DMS153 (cell line): ENCODE measurements around the gene FBXL3.
"Not testable (repeated sequence)": the region's sequence is repeated elsewhere in the genome, so short reads cannot be mapped to it uniquely, and the experiment has no call there.

Experiments
- DNase-seq: peaks from one replicate; lab custom pipeline; 2025; lab: John Stamatoyannopoulos, UW

Gene FBXL3

DNA sequence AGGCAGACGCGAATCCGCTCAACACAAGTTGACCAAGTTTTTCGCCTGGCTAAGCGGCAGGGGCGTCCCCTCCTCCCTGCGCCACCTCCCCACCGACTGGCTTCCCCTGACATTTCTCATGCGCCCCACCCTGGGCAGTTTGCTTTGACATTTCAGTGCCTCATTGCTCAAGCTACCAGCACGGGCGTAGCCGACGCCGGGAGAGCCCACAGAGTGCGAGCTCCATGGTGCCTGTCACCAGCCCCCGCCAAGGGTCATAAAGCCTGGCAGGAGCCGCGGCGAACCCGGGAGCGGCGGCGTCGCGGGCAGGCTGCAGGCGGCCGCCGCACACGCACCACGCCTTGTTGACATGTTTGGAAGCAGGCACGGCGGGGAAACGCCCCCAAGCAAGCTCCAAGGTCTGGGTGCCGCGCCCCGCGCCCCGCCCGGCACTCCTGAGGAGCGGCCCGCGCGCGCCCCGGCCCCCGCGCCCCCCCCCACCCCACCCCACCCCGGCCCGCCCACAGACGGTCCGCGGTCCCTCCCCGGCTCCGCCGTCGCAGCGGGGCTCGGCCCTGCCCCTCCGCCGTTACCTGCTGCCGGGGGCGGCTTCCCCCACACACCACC, 601 bp downstream of the FBXL3 start:
- DNase-seq: peak; percentile 43

GRCh38 chr13:77022341-77022740, 4.6 kb downstream of the FBXL3 start:
- no peak for DNase-seq

- no peak for DNase-seq
Observed at GRCh38 chr13:77019756-77020155, 7.2 kb downstream of the FBXL3 start.

DNA sequence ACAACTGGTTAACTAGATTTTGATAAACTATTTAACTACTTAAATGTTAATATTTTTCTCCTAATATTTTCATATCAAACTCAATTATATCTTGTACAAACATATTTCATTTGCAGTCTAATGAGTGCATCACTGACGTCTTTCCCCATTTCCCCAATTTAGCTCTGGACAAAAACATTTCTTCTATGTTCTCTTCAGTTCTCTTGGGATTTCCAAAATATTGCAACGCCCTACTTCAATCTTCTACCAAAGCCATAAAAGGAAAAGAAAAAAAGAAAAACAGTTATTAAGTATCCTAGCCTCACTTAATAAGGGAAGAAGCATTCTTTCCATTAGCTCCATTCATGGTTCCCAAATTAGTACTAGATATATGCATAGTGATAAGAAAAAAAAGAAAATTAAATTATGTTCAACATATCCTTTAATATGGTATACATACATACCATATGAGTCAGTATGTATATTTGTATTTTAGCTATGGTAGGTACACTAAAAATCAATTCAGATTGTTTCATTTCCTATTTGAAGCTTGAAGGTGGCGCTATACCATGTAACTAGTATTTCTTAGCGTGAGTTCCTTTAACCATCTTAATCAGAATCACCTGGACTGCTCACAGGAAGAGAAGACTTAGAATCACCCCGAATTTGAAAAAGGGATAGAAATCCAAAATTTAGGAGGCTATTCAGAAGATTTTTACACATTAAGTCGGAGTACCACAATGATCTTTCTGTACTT, 9.9 kb downstream of the FBXL3 start:
- DNase-seq: no peak

- DNase-seq: no peak
Observed at GRCh38 chr13:77016251-77016812, 10.6 kb downstream of the FBXL3 start.

- DNase-seq: no peak
Observed at GRCh38 chr13:77014906-77015685, 11.9 kb downstream of the FBXL3 start.

- DNase-seq: no peak
Observed at GRCh38 chr13:77013853-77014542, 13.0 kb downstream of the FBXL3 start.

DNA sequence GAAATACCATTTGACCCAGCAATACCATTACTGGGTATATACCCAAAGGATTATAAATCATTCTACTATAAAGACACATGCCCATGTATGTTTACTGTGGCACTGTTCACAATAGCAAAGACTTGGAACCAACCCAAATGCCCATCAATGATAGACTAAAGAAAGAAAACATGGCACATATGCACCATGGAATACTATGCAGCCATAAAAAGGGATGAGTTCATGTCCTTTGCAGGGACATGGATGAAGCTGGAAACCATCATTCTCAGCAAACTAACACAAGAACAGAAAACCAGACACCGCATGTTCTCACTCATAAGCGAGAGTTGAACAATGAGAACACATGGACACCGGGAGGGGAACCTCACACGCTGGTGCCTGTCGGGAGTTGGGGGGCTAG, 17.2 kb downstream of the FBXL3 start:
- DNase-seq: not testable (repeated sequence)

- no peak for DNase-seq
Observed at GRCh38 chr13:77009011-77009410, 17.9 kb downstream of the FBXL3 start.

DNA sequence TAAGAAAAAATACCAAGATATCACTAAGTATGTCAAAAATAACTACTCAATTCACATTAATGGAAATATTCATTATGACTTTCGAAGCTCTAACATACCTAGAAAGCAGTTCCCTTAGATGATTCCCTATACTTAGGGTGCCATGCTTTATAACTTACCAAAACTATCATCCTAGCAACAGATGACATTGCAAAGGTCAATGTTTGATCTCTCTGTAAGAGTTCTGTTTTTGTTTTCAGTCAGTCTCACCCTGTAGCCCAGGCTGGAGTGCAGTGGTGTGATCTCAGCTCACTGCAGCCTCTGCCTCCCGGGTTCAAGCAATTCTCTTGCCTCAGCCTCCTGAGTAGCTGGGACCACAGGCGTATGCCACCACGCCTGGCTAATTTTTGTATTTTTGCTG, 18.6 kb downstream of the FBXL3 start:
- DNase-seq: not testable (repeated sequence)

DNA sequence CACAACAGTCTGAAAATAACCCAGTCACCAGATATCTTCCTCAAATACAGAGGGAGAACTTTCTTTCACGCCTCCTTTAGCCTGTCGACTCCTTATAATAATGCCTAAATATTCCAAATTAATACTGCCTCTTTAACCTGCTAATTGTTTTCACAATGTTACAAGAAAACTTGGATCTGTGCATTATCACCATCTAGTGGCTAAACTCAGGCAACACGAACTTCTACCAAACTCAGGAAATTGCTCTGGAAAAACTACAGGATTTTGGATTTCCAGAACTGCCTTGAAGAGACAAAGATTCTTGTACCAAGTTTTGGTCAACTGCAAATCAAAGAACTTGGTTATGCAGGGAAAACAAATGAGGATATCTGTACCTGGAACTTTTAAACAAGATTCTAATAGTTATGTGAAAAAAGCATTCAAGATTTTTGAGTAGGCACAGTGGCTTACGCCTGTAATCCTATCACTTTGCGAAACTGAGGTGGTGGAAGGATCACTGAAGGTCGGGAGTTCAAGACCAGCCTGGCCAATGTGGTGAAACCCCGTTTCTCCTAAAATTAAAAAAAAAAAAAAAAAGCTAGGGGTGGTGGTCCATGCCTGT, 24.3 kb downstream of the FBXL3 start:
- DNase-seq: no peak

DNA sequence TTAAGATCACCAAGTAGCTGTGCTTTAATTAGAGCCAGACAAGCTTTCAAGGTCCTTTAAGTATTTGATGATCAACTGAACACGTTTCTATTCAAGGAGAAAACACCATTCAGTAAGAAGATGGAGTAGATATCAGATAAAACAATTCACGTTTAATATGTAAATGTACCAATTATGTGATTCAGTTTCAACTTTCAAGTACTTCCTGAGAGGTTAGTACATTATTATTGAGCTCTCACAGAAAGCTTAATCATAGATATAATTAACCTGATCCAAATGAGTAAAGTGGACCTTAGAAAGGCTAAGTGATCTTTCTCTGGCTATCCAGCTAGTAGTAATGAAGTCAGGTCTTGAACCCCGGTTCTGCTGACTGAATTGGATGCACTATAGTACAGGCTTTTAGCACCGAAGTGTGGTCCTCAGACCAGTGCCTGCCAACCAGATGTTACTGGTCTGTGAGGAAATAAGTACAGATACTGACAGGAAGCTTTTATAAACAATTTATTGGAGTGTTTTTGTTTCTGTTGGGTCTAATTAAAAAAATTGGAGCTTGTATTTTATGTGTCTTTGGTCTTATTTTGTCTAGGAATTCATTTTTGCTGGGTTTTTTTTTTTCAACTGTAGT, 24.9 kb downstream of the FBXL3 start:
- DNase-seq: no peak

DNA sequence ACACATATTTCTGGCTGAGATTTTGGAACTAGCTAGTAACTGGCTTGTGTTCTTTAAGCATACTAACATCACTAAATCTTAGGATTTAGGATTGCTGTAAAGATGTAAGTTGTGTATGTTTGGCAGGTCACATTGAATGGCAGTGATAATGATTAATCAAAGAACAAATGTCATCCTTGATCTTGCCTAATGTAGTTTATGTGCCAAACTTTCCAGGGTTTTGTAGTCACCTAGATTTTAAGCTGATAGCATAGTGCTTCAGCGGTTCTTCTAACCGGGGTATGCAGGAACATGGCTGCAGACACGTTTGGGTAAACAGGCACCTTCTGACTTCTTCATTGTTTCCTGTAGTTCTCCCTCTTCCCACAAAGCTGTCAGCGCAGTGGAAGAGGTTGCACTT, 25.4 kb downstream of the FBXL3 start:
- no peak for DNase-seq

GRCh38 chr13:77000475-77000874, 26.5 kb downstream of the FBXL3 start:
- no peak for DNase-seq

DNA sequence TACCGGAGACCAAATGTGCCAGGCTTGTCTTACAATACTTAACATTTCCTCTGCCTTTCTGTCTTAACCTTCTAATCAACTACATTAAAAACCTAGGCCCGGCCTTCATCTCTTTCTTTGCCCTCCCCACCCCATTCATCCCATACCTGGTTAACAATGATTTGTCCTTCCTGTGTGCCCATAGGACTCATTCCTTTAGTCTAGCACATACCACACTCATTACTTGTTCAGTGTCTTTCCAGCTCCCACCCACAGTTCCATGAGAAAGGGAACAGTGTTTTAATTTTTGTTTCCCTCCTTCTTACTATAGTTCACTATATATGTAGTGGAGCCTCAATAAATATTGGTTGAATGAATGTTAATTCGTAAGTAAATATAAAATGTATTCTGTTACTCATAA, 32.7 kb downstream of the FBXL3 start:
- DNase-seq: no peak

DNA sequence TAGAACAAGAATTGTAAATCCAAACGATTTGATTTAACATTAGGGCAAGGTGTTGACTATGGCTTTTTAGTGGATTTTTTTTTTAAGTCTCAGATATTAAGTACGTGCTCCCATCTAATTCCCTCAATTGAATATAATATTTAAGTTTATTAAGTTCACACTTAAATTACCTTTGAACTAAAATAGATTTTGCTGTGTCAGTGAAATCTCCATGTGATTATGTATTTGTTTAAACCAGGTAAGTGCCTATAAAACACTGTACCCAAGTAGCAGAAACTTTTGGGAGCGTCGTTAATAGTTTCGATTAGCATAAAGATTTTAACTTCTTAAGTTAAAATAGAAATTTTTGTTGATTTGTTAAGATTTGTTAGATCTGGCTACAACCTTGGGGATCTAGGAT, 33.5 kb downstream of the FBXL3 start:
- DNase-seq: no peak

DNA sequence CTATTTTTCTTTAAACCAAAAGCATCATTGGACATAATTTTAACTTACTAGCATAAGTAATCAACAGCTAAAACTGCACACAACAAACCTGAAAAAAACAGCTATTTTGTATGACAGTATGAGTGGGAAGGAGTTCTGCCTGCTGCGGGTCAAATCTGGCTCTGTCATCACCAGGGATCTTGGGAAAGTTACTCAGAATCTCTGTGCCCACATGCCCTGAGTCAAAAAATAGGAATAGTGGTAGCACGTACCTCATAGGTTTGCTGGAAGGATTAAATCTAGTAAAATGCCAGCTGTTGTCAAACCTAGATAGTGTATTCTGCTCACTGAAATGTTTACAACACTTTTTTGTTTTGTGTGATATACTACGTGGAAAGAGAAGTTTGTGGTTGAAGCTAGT, 33.9 kb downstream of the FBXL3 start:
- DNase-seq: no peak

DNA sequence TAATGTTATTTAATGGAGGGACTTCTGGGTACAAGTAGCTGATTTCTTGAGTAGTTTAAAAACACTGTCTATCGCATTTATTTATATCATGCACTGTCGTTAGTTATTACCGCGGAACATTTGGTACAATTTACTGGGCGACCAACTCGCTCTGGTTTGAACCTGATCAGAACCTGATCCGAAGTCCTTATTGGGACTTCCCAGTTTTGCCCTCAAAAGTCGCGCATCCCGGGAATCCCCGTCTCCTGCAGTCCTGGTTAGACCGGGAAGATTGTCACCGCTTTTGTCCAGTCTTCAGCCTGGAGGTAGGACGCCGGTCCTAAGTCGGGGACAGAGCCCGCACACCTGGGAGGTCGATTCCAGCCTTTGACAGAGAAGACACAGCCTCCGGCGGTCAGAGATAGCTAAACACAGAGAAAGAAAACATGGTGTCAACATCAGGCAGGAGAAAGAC, 34.4 kb downstream of the FBXL3 start:
- DNase-seq: no peak

DNA sequence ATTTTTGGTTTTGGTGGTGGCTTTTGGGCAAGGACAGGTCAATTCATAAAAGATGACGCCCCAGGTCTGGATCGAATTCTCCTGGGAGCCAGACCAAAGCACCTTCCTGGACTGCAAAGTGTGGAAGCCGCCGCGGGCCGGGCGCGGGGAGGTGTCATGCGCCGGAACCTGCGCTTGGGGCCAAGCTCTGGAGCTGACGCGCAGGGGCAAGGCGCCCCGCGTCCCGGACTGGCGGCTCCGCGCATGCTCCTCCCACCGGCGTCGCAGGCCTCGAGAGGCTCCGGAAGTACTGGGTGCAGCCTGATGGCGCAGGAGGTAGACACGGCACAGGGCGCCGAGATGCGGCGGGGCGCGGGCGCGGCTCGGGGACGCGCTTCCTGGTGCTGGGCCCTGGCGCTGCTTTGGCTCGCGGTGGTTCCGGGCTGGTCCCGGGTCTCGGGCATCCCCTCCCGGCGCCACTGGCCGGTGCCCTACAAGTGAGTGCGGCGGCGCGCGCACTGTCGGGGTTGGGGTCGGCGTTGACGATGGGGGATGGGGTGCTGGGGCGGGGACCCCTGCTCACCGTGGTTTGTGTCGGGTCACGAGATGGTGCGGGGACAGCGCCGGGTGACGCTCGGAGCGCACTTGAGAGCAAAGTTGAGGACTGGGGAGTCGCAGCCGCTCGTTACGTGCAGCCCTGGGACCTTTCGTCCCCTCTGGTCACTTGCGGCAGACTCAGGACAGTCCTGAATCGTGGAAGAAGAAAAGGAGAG, 35.0 kb downstream of the FBXL3 start, which contains the start of gene CLN5:
Gene CLN5, plus strand, starts transcription at position 286 of the 752 bp plus-strand sequence. Its CDS starts 18 bp downstream, at position 304.
- peak; percentile 94 for DNase-seq

DNA sequence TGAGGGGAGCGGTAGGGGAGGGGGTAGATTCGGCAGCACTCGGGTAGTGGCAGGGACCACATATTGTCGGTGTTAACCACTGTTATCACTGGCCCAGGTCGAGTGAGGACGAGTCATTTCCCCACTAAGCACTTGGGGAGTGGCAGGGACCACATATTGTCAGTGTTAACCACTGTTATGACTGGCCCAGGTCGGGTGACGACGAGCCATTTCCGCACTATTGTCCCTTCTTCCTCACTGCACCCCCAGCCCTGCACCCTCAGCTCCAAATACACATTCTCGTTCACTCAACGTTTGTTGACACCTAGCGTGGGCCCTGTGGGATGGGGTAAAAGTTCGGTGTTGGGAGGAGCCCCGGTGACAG, 35.5 kb downstream of the FBXL3 start:
- no peak for DNase-seq
